ENCODE measurements around the gene HSPA6.
"Not testable (repeated sequence)": the region's sequence is repeated elsewhere in the genome, so short reads cannot be mapped to it uniquely, and the experiment has no call there.

HSPA6 gene

GRCh38 chr1:161523817-161524741 lies at the start of gene HSPA6:
TSS of gene HSPA6 (plus strand) at chr1:161524540. CDS start at chr1:161524659, 119 bp downstream.
- peak; percentile 58 for DNase-seq

- DNase-seq: not testable (repeated sequence)
Measured at GRCh38 chr1:161477711-161478110, 46.6 kb upstream of the HSPA6 start.

GRCh38 chr1:161478985-161479384 lies 45.4 kb upstream of the HSPA6 start:
- no peak for DNase-seq

- DNase-seq: no peak
Measured at GRCh38 chr1:161480381-161481035, 43.8 kb upstream of the HSPA6 start.

- DNase-seq: no peak
Measured at GRCh38 chr1:161481624-161482392, 42.5 kb upstream of the HSPA6 start.

- no peak for DNase-seq
Measured at GRCh38 chr1:161482610-161483009, 41.7 kb upstream of the HSPA6 start.

- no peak for DNase-seq
Measured at GRCh38 chr1:161483361-161483760, 41.0 kb upstream of the HSPA6 start.

GRCh38 chr1:161484613-161485012 lies 39.7 kb upstream of the HSPA6 start:
- DNase-seq: no peak

GRCh38 chr1:161486806-161487741 lies 37.3 kb upstream of the HSPA6 start:
- peak; percentile 53 for DNase-seq

GRCh38 chr1:161491472-161491871 lies 32.9 kb upstream of the HSPA6 start:
- no peak for DNase-seq

- DNase-seq: no peak
Measured at GRCh38 chr1:161492827-161493226, 31.5 kb upstream of the HSPA6 start.

GRCh38 chr1:161494091-161494735 lies 30.1 kb upstream of the HSPA6 start:
- DNase-seq: no peak

- no peak for DNase-seq
Measured at GRCh38 chr1:161495490-161495889, 28.9 kb upstream of the HSPA6 start.

- no peak for DNase-seq
Measured at GRCh38 chr1:161497961-161498360, 26.4 kb upstream of the HSPA6 start.

GRCh38 chr1:161498646-161499045 lies 25.7 kb upstream of the HSPA6 start:
- no peak for DNase-seq

GRCh38 chr1:161499099-161500039 lies 25.0 kb upstream of the HSPA6 start:
- DNase-seq: no peak

- no peak for DNase-seq
Measured at GRCh38 chr1:161501234-161501633, 23.1 kb upstream of the HSPA6 start.

GRCh38 chr1:161502181-161502580 lies 22.2 kb upstream of the HSPA6 start:
- DNase-seq: peak; percentile 84

GRCh38 chr1:161502641-161503393 lies 21.5 kb upstream of the HSPA6 start:
- DNase-seq: no peak

- no peak for DNase-seq
Measured at GRCh38 chr1:161503394-161503748, 21.0 kb upstream of the HSPA6 start.
